Right lobe of liver (tissue), 4 donors: ENCODE data around the gene WHRN.

Experiments used
- CTCF ChIP-seq, 4 donors: fragments of 200-600 bp in 3 of 4; fragments of 450-650 bp in 1 of 4; IDR thresholded peaks; one replicate each; pipeline versions ENCODE4 v1.5.1 to v1.8.0; 2016 to 2022; ENCODE audit warnings: antibody characterized with exemption in 4 of 4, mild to moderate bottlenecking in 2 of 4
- POLR2A ChIP-seq: fragments of 450-650 bp; IDR thresholded peaks from one replicate; pipeline ENCODE4 v1.6.1; 2017; ENCODE audit warnings: antibody characterized with exemption, mild to moderate bottlenecking
- donor health status: DM: no; HTN: no; CAD: no.
- donor health status: DM: no; HTN: no; CAD: no.
- donor health status: DM: no; HTN: yes; CAD: no.

- no peak for TF ChIP-seq POLR2A
- TF ChIP-seq CTCF (IDR thresholded peaks at IDR 0.05): no peak
Observed at GRCh38 chr9:114511978-114512874, 7.0 kb upstream of the WHRN start.
